T-cell (primary cell): ENCODE measurements around the gene ABCA7. TPM values are rescaled to one million over a fixed set of nuclear protein-coding genes. Genes with fewer than 3 reads are reported as not detected.

ENCODE experiments used
- ATAC-seq, 4 experiments: fragments of 200-7000 bp in 3 of 4; fragments of 150-1000 bp in 1 of 4; cut with Tn5 transposase; replicated peaks in 1 of 4; 1 replicate in 3 of 4; 2 replicates in 1 of 4; pipeline ENCODE4 v1.10.0; 2021; ENCODE audit warnings: moderate library complexity in 3 of 4, mild to moderate bottlenecking in 2 of 4, moderate number of reproducible peaks in 1 of 4
- CTCF ChIA-PET, 2 donors: fragments of 300-600 bp; sonication (Branson Sonifier 250); formaldehyde crosslinking; loops; one replicate each; lab custom pipeline; 2022; ENCODE audit warnings: antibody characterized with exemption in 2 of 2; lab: Charles Lee
- POLR2A ChIA-PET, 2 donors: fragments of 300-600 bp; sonication (Branson Sonifier 250); formaldehyde crosslinking; loops; one replicate each; lab custom pipeline; 2022; ENCODE audit warnings: antibody characterized with exemption in 2 of 2; lab: Charles Lee
- DNase-seq, 35 experiments: peaks; one replicate each; pipeline versions ENCODE4 v3.0.0 to v3.0.0-alpha.2; 2013 to 2023
- H3K27ac ChIP-seq: one replicate; pipeline ENCODE4 v1.5.1; 2013; ENCODE audit warnings: low read length
- H3K27me3 ChIP-seq, 2 experiments: replicated peaks in 1 of 2; 1 replicate in 1 of 2; 2 replicates in 1 of 2; pipeline versions ENCODE4 v1.6.1 to v1.7.0; 2013; ENCODE audit warnings: low read length in 1 of 2, mixed read lengths in 1 of 2; ENCODE audit not compliant: control insufficient read depth in 2 of 2, insufficient read depth in 2 of 2; ENCODE audit errors: extremely low read depth in 1 of 2
- H3K36me3 ChIP-seq, 2 donors: 1 replicate in 1 of 2; 2 replicates in 1 of 2; pipeline versions ENCODE4 v1.6.1 to v1.7.0; 2013; ENCODE audit warnings: low read length in 1 of 2; ENCODE audit not compliant: control insufficient read depth in 2 of 2, insufficient read depth in 1 of 2; ENCODE audit errors: extremely low read depth in 1 of 2
- H3K4me1 ChIP-seq, 2 experiments: 1 replicate in 1 of 2; 2 replicates in 1 of 2; pipeline versions ENCODE4 v1.6.1 to v1.7.0; 2013; ENCODE audit warnings: low read length in 2 of 2, mixed read lengths in 1 of 2; ENCODE audit not compliant: insufficient read depth in 2 of 2, control insufficient read depth in 1 of 2; ENCODE audit errors: extremely low read depth in 1 of 2
- H3K4me3 ChIP-seq, 2 donors: 1 replicate in 1 of 2; 2 replicates in 1 of 2; pipeline versions ENCODE4 v1.5.1 to v1.7.0; 2013; ENCODE audit warnings: mild to moderate bottlenecking in 2 of 2, low read length in 1 of 2, moderate library complexity in 1 of 2; ENCODE audit not compliant: control insufficient read depth in 1 of 2; ENCODE audit errors: extremely low read depth in 1 of 2
- H3K9me3 ChIP-seq: 2 replicates; pipeline ENCODE4 v1.7.0; 2013
- H3K27ac Mint-ChIP-seq, 2 donors: one replicate each; pipeline ENCODE4 v1.8.0; 2020 to 2021; ENCODE audit warnings: mild to moderate bottlenecking in 2 of 2, mixed read lengths in 2 of 2
- H3K27me3 Mint-ChIP-seq, 2 donors: one replicate each; pipeline ENCODE4 v1.8.0; 2021 to 2022; ENCODE audit warnings: mixed read lengths in 2 of 2
- H3K36me3 Mint-ChIP-seq: one replicate; pipeline ENCODE4 v1.8.0; 2021; ENCODE audit warnings: mixed read lengths
- H3K4me1 Mint-ChIP-seq, 3 donors: one replicate each; pipeline ENCODE4 v1.8.0; 2020 to 2022; ENCODE audit warnings: mixed read lengths in 3 of 3, mild to moderate bottlenecking in 1 of 3
- H3K4me3 Mint-ChIP-seq, 3 donors: one replicate each; pipeline ENCODE4 v1.8.0; 2020 to 2022; ENCODE audit warnings: mild to moderate bottlenecking in 3 of 3, mixed read lengths in 3 of 3, moderate library complexity in 3 of 3
- H3K9me3 Mint-ChIP-seq, 3 donors: one replicate each; pipeline ENCODE4 v1.8.0; 2020 to 2022; ENCODE audit warnings: mixed read lengths in 3 of 3
- WGBS: methylation state at CpG from one replicate; pipeline ENCODE4 v1.1.5; 2013; ENCODE audit warnings: missing lambda C conversion rate; ENCODE audit not compliant: insufficient coverage; 5-methylcytosine and 5-hydroxymethylcytosine counted together
- total RNA-seq, 35 experiments: library from RNA in 6 of 35; stranded (reverse) in 6 of 35; fragments of 120-200 nt in 1 of 35; gene quantifications; one replicate each; pipeline versions ENCODE4 v1.2.1 to v1.2.4 and lab custom pipeline; 2013 to 2026

The ABCA7 gene
- total RNA-seq, 5 donors from 2014 or later (not counting 1 experiment from before 2014, with no cell fraction given) = 166 to 217 (median 178) TPM

GRCh38 chr19:1001538-1002166 lies 38.3 kb upstream of the ABCA7 start:
- Mint-ChIP-seq H3K27ac (no peak overlapping the region), H3K27me3 (peaks cover 17 to 29% of the 10 kb centered on the region in 2 donors), H3K9me3 (no peaks in the 10 kb centered on the region), H3K36me3 (no peaks in the 10 kb centered on the region), H3K4me3 (peak overlapping the region in 1 of 3 donors; percentile 56), H3K4me1 (peaks cover 9 to 16% (median 10%) of the 10 kb centered on the region in 3 donors)
- no peaks in the 10 kb centered on the region for H3K9me3 ChIP-seq
- no peaks in the 10 kb centered on the region for H3K36me3 ChIP-seq
- DNase-seq (peak in 34 of 35 experiments; percentile 36 to 81 (median 62)), ATAC-seq (peak; percentile 68 to 81 (median 72))
- H3K4me1 ChIP-seq = peaks cover 0 to 25% of the 10 kb centered on the region in 2 experiments
- no peak overlapping the region for H3K4me3 ChIP-seq
- ChIA-PET CTCF (interaction anchor here (0.5 to 0.7 kb wide), 4 partner anchors 21 to 128 kb away, joined by 3 to 6 read pairs (median 4); no protein-coding TSS in a partner anchor), POLR2A (interaction anchor here in 1 of 2 donors (0.7 to 1.1 kb wide), 2 partner anchors 15 to 18 kb away, joined by 3 read pairs; no protein-coding TSS in a partner anchor)
- H3K27me3 ChIP-seq = peaks cover 7 to 60% of the 10 kb centered on the region in 2 experiments
- 0% methylated on average over 9 of the region's 20 CpGs for WGBS
- H3K27ac ChIP-seq = no peak overlapping the region

- Mint-ChIP-seq H3K27ac (peak overlapping the region; percentile 9 to 22), H3K4me1 (peaks cover 9 to 11% (median 9%) of the 10 kb centered on the region in 3 donors), H3K36me3 (no peaks in the 10 kb centered on the region), H3K4me3 (no peak overlapping the region), H3K27me3 (peaks cover 17 to 29% of the 10 kb centered on the region in 2 donors), H3K9me3 (no peaks in the 10 kb centered on the region)
- POLR2A ChIA-PET = no interaction called here
- peaks cover 7 to 54% of the 10 kb centered on the region in 2 experiments for H3K27me3 ChIP-seq
- ATAC-seq (no peak), DNase-seq (no peak)
- peaks cover 0 to 18% of the 10 kb centered on the region in 2 experiments for H3K4me1 ChIP-seq
- CTCF ChIA-PET = interaction anchor here in 1 of 2 donors (0.6 to 0.7 kb wide), 3 partner anchors 14 to 124 kb away, joined by 3 to 5 read pairs (median 5); no protein-coding TSS in a partner anchor
- WGBS = 84% methylated on average over 4 of the region's 4 CpGs
- H3K36me3 ChIP-seq = no peaks in the 10 kb centered on the region
- no peak overlapping the region for H3K27ac ChIP-seq
- no peaks in the 10 kb centered on the region for H3K9me3 ChIP-seq
- H3K4me3 ChIP-seq = no peak overlapping the region
These were observed 37.3 kb upstream of the ABCA7 start for GRCh38 chr19:1002600-1002999.

GRCh38 chr19:1003283-1003682 lies 36.6 kb upstream of the ABCA7 start:
- peaks cover 5 to 9% (median 9%) of the 10 kb centered on the region in 3 donors for H3K4me1 Mint-ChIP-seq
- DNase-seq = no peak
- 86% methylated on average over 37 of the region's 37 CpGs for WGBS
- Histone ChIP-seq H3K27ac (no peak overlapping the region), H3K27me3 (peaks cover 4 to 47% of the 10 kb centered on the region in 2 experiments), H3K4me3 (no peak overlapping the region), H3K36me3 (no peaks in the 10 kb centered on the region), H3K9me3 (no peaks in the 10 kb centered on the region), H3K4me1 (peaks cover 0 to 18% of the 10 kb centered on the region in 2 experiments)
- peaks cover 12 to 23% of the 10 kb centered on the region in 2 donors for H3K27me3 Mint-ChIP-seq
- no peak for ATAC-seq
- no peak overlapping the region for H3K4me3 Mint-ChIP-seq
- no peak overlapping the region for H3K27ac Mint-ChIP-seq
- ChIA-PET POLR2A (no interaction called here), CTCF (interaction anchor here in 1 of 2 donors (0.7 kb wide), 1 partner anchor 90 kb away, joined by 5 read pairs; no protein-coding TSS in a partner anchor)
- H3K9me3 Mint-ChIP-seq = no peaks in the 10 kb centered on the region
- no peaks in the 10 kb centered on the region for H3K36me3 Mint-ChIP-seq

GRCh38 chr19:1004204-1004802 lies 35.6 kb upstream of the ABCA7 start:
- DNase-seq (no peak), ATAC-seq (no peak)
- no peak overlapping the region for H3K4me3 Mint-ChIP-seq
- peaks cover 0 to 18% of the 10 kb centered on the region in 2 experiments for H3K4me1 ChIP-seq
- no peaks in the 10 kb centered on the region for H3K36me3 Mint-ChIP-seq
- H3K4me1 Mint-ChIP-seq = peaks cover 4 to 5% (median 5%) of the 10 kb centered on the region in 3 donors
- H3K9me3 Mint-ChIP-seq = no peaks in the 10 kb centered on the region
- H3K27me3 Mint-ChIP-seq = peaks cover 5 to 15% of the 10 kb centered on the region in 2 donors
- H3K27me3 ChIP-seq = peaks cover 2 to 37% of the 10 kb centered on the region in 2 experiments
- no peak overlapping the region for H3K27ac Mint-ChIP-seq
- no peak overlapping the region for H3K4me3 ChIP-seq
- no peak overlapping the region for H3K27ac ChIP-seq
- peaks cover 0 to 3% of the 10 kb centered on the region in 2 donors for H3K36me3 ChIP-seq
- H3K9me3 ChIP-seq = no peaks in the 10 kb centered on the region
- 79% methylated on average over 28 of the region's 32 CpGs for WGBS
- ChIA-PET POLR2A (no interaction called here), CTCF (interaction anchor here in 1 of 2 donors (0.7 kb wide), 1 partner anchor 15 kb away, joined by 3 read pairs; no protein-coding TSS in a partner anchor)

GRCh38 chr19:1004803-1005664 lies 34.9 kb upstream of the ABCA7 start:
- Histone ChIP-seq H3K36me3 (peaks cover under 1 to 7% of the 10 kb centered on the region in 2 donors), H3K27ac (no peak overlapping the region), H3K4me3 (no peak overlapping the region), H3K27me3 (peaks cover 0 to 30% of the 10 kb centered on the region in 2 experiments), H3K4me1 (peaks cover 0 to 16% of the 10 kb centered on the region in 2 experiments), H3K9me3 (no peaks in the 10 kb centered on the region)
- Mint-ChIP-seq H3K27me3 (peaks cover 4 to 10% of the 10 kb centered on the region in 2 donors), H3K4me1 (peaks cover 4 to 5% (median 5%) of the 10 kb centered on the region in 3 donors), H3K4me3 (no peak overlapping the region), H3K9me3 (no peaks in the 10 kb centered on the region), H3K27ac (no peak overlapping the region), H3K36me3 (no peaks in the 10 kb centered on the region)
- ChIA-PET CTCF (interaction anchor here in 1 of 2 donors (0.7 kb wide), 1 partner anchor 14 kb away, joined by 3 read pairs; no protein-coding TSS in a partner anchor), POLR2A (no interaction called here)
- no peak for DNase-seq
- ATAC-seq = no peak
- 94% methylated on average over 55 of the region's 70 CpGs for WGBS
